Amygdala (tissue), 56 donors: ENCODE measurements around the gene IKBKE.

Experiments
- DNase-seq, 56 donors: peaks; one replicate each; lab custom pipeline; 2025; lab: John Stamatoyannopoulos, UW

IKBKE gene

GRCh38 chr1:206491616-206492015 lies 21.3 kb downstream of the IKBKE start:
- no peak for DNase-seq

GRCh38 chr1:206492589-206492988 lies 22.3 kb downstream of the IKBKE start:
- no peak for DNase-seq

- no peak for DNase-seq
Observed at GRCh38 chr1:206493279-206493678, 23.0 kb downstream of the IKBKE start.

GRCh38 chr1:206495011-206495461 lies 24.8 kb downstream of the IKBKE start:
- no peak for DNase-seq

GRCh38 chr1:206495493-206496046 lies 25.3 kb downstream of the IKBKE start:
- no peak for DNase-seq

GRCh38 chr1:206496131-206496793 lies 26.0 kb downstream of the IKBKE start:
- peak in 1 of 56 donors; percentile 6 for DNase-seq

- DNase-seq, result no peak
Observed at GRCh38 chr1:206497363-206497762, 27.1 kb downstream of the IKBKE start.

- DNase-seq, result no peak
Observed at GRCh38 chr1:206497774-206498173, 27.5 kb downstream of the IKBKE start.

GRCh38 chr1:206498685-206499084 lies 28.4 kb downstream of the IKBKE start:
- no peak for DNase-seq

GRCh38 chr1:206500046-206500445 lies 29.8 kb downstream of the IKBKE start:
- DNase-seq, result no peak

- no peak for DNase-seq
Observed at GRCh38 chr1:206501881-206502280, 31.6 kb downstream of the IKBKE start.

GRCh38 chr1:206502403-206502802 lies 32.1 kb downstream of the IKBKE start:
- no peak for DNase-seq

- DNase-seq, result no peak
Observed at GRCh38 chr1:206502812-206503211, 32.5 kb downstream of the IKBKE start.

- DNase-seq, result peak in 6 of 56 donors; percentile 7 to 58 (median 20)
Observed at GRCh38 chr1:206503591-206504362, 33.5 kb downstream of the IKBKE start.

GRCh38 chr1:206504363-206504713 lies 34.1 kb downstream of the IKBKE start:
- no peak for DNase-seq

GRCh38 chr1:206505702-206506355 lies 35.6 kb downstream of the IKBKE start:
- no peak for DNase-seq

- DNase-seq, result peak in 1 of 56 donors; percentile 13
Observed at GRCh38 chr1:206506405-206507283, 36.4 kb downstream of the IKBKE start.

- DNase-seq, result peak in 48 of 56 donors; percentile 7 to 75 (median 42)
Observed at GRCh38 chr1:206507284-206508129, 37.2 kb downstream of the IKBKE start, which contains the start of gene RASSF5. Gene RASSF5, plus strand, starts transcription at chr1:206507531. Its CDS starts 72 bp downstream, at chr1:206507603.
